ENCODE measurements around the gene PCDHGB6.
"Not testable (repeated sequence)": the region's sequence is repeated elsewhere in the genome, so short reads cannot be mapped to it uniquely, and the experiment has no call there.

PCDHGB6 gene
- 0 to 0.57 (median 0.17) reads per million in 18 experiments for total RNA-seq

DNA sequence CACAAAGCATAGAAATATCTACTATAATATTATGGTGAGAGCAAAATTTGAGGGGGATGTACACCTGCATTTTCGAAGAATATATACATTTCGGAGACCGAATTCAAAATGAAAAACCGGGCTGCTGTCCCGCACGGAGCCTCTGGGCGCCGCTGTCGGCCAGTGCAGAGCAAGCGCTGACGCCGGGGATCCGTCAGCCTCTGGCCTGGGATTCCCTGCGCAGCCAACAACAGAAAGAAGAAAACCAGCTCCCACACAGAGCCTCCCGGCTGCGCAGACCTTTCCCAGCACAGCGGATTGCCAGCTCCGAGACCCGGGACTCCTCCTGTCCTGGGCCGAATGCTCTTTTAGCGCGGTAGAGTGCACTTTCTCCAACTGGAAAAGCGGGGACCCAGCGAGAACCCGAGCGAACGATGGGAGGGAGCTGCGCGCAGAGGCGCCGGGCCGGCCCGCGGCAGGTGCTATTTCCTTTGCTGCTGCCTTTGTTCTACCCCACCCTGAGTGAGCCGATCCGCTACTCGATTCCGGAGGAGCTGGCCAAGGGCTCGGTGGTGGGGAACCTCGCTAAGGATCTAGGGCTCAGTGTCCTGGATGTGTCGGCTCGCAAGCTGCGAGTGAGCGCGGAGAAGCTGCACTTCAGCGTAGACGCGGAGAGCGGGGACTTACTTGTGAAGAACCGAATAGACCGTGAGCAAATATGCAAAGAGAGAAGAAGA, at the start of gene PCDHGB6:
Gene PCDHGB6, plus strand, starts transcription at position 232 of the 716 bp plus-strand sequence. Its CDS starts 182 bp downstream, at position 414.
- peak; percentile 38 to 63 for DNase-seq

- DNase-seq: peak in 1 of 2 donors; percentile 29
Measured at GRCh38 chr5:141359790-141360426, 47.9 kb upstream of the PCDHGB6 start, which contains the start of gene PCDHGB2. TSS of gene PCDHGB2 (plus strand) at chr5:141359994. CDS start at chr5:141360136, 142 bp downstream.

GRCh38 chr5:141360685-141361084, 47.1 kb upstream of the PCDHGB6 start:
- no peak for DNase-seq

- no peak for DNase-seq
Measured at GRCh38 chr5:141362719-141363118, 45.1 kb upstream of the PCDHGB6 start.

GRCh38 chr5:141363952-141364660, 43.7 kb upstream of the PCDHGB6 start, which contains the start of gene PCDHGA5:
TSS of gene PCDHGA5 (plus strand) at chr5:141364162. CDS start at chr5:141364331, 169 bp downstream.
- DNase-seq: no peak

DNA sequence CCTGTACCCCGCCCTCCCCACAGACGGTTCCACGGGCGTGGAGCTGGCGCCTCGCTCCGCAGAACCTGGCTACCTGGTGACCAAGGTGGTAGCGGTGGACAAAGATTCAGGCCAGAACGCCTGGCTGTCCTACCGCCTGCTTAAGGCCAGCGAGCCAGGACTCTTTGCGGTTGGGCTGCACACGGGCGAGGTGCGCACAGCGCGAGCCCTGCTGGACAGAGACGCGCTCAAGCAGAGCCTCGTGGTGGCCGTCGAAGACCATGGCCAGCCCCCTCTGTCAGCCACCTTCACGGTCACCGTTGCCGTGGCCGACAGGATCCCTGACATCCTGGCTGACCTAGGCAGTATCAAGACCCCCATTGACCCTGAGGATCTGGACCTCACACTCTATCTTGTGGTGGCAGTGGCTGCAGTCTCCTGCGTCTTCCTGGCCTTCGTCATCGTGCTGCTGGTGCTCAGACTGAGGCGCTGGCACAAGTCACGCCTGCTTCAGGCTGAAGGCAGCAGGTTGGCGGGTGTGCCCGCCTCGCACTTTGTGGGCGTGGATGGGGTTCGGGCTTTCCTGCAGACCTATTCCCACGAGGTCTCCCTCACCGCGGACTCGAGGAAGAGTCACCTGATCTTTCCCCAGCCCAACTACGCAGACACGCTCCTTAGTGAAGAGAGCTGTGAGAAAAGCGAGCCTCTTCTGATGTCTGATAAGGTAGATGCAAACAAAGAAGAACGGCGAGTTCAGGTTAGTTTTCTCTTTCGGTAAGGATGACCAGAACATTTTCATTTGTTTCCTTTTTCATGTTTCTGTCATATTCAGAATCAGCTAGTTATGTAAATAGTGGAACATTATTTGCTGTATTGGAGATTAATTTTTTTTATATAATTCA, 41.6 kb upstream of the PCDHGB6 start:
- no peak for DNase-seq

DNA sequence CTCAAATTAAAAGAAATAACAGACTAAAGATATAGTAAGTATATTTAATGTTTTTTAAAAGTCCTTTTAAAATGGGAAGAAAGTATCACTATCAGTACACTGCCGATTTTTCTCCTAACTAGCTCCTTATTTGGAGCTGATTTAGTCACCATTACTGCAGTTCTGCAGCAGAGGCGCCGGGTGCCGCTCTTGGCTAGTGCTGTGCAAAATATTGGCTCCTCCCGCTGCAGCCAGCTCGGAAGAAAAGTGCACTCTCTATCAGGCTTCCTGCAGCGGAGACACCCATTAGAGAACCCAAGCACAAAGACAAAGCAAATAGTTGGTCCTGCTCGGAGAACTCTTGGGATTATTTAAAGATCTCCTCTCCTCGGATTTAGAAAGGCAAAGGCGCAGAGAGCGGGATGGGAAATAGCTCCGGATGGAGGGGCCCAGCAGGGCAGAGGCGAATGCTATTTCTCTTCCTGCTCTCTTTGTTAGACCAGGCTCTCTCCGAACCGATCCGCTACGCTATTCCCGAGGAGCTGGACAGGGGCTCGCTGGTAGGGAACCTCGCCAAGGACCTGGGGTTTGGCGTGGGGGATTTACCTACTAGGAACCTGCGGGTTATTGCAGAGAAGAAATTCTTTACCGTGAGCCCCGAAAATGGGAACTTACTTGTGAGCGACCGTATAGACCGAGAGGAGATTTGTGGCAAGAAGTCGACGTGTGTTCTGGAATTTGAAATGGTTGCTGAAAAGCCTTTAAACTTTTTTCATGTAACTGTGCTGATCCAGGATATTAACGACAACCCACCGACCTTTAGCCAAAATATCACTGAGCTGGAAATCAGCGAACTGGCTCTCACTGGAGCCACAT, 37.6 kb upstream of the PCDHGB6 start, which contains the start of gene PCDHGB3:
Gene PCDHGB3, plus strand, starts transcription at position 249 of the 855 bp plus-strand sequence. Its CDS starts 153 bp downstream, at position 402.
- peak in 1 of 2 donors; percentile 45 for DNase-seq

DNA sequence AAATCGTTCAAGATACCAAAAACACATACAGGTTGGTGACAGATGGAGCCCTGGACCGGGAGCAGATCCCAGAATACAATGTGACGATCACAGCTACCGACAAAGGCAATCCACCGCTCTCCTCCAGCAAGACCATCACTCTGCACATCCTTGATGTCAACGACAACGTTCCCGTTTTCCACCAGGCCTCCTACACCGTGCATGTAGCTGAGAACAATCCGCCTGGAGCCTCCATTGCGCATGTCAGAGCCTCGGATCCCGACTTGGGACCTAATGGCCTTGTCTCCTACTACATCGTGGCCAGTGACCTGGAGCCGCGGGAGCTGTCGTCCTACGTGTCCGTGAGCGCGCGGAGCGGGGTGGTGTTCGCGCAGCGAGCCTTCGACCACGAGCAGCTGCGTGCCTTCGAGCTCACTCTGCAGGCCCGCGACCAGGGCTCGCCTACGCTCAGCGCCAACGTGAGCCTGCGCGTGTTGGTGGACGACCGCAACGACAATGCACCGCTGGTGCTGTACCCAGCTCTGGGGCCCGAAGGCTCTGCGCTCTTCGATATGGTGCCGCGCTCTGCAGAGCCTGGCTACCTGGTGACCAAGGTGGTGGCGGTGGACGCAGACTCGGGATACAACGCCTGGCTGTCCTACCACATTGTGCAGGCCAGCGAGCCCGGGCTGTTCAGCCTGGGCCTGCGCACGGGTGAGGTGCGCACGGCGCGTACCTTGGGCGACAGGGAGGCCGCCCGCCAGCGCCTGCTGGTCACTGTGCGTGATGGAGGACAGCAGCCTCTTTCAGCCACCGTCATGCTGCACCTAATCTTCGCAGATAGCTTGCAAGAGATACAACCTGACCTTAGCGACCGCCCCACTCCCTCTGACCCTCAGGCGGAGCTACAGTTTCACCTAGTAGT, 36.0 kb upstream of the PCDHGB6 start:
- no peak for DNase-seq

DNA sequence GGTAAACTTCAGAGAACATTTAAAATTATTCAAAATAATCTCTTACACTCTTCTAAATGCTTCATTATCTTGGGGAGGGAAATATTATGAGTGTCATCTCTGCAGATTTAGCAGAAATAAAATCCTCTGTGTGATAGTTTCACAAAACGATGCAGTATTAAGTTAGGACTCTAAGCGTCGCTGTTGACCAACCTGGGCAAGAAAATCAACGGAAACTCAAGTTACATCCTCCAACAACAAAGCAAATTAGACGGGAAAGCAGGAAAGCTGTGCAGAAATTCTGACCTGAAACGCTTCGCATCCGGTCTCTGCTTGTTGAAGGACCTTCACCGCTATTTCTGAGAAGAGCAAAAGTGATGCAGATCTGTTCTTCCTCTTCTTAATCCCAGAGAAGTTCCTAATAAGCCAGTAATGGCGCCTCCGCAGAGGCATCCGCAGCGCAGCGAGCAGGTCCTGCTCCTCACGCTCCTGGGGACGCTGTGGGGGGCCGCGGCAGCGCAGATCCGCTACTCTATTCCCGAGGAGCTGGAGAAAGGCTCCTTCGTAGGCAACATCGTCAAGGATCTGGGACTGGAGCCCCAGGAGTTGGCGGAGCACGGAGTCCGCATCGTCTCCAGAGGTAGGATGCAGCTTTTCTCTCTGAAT, 34.0 kb upstream of the PCDHGB6 start, which contains the start of gene PCDHGA6:
Gene PCDHGA6, plus strand, starts transcription at position 219 of the 645 bp plus-strand sequence. Its CDS starts 193 bp downstream, at position 412.
- peak; percentile 9 to 16 for DNase-seq

DNA sequence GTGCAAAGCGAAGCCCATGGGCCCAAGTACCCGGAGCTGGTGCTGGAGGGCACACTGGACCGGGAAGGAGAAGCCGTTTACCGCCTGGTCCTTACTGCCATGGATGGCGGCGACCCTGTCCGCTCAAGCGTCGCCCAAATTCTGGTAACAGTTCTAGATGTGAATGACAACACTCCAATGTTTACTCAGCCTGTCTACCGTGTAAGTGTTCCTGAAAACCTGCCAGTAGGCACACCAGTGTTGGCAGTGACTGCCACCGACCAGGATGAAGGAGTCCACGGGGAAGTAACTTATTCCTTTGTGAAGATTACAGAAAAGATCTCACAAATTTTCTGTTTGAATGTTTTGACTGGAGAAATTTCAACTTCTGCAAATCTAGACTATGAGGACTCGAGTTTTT, 33.2 kb upstream of the PCDHGB6 start:
- DNase-seq: no peak

- not testable (repeated sequence) for DNase-seq
Measured at GRCh38 chr5:141375444-141376155, 32.2 kb upstream of the PCDHGB6 start.

DNA sequence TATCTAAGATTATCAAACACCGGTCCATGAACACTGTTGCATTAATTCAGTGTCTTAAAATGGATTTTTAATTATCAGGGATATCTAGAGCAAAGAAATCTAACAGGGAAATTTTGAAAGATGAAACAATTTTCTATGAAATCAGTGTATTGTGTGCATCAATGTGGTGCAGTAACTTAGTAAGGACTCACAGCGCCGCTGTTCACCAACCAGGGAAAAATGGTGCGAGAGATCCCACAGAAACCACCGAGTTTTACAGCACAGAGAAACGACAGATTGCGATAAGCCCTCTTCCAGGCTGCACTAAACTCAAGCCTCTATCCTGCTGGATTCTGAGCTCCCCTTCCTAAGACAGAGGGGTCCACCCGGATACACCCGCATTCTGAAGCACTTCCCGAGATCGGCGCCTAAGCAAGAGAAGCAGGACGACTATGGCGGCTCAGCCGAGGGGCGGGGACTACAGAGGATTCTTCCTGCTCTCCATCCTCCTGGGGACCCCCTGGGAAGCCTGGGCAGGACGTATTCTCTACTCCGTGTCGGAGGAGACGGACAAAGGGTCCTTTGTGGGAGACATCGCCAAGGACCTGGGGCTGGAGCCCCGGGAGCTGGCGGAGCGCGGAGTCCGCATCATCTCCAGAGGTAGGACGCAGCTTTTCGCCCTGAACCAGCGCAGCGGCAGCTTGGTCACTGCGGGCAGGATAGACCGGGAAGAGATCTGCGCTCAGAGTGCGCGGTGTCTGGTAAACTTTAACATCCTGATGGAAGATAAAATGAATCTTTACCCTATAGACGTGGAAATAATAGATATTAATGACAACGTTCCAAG, 25.1 kb upstream of the PCDHGB6 start, which contains the start of gene PCDHGA7:
Gene PCDHGA7, plus strand, starts transcription at position 274 of the 826 bp plus-strand sequence. Its CDS starts 158 bp downstream, at position 432.
- no peak for DNase-seq

GRCh38 chr5:141383345-141383744, 24.5 kb upstream of the PCDHGB6 start:
- no peak for DNase-seq

GRCh38 chr5:141384471-141385267, 23.2 kb upstream of the PCDHGB6 start:
- no peak for DNase-seq

- DNase-seq: peak in 1 of 2 donors; percentile 41
Measured at GRCh38 chr5:141387557-141388311, 20.1 kb upstream of the PCDHGB6 start, which contains the start of gene PCDHGB4. TSS of gene PCDHGB4 (plus strand) at chr5:141387698. CDS start at chr5:141387885, 187 bp downstream.

DNA sequence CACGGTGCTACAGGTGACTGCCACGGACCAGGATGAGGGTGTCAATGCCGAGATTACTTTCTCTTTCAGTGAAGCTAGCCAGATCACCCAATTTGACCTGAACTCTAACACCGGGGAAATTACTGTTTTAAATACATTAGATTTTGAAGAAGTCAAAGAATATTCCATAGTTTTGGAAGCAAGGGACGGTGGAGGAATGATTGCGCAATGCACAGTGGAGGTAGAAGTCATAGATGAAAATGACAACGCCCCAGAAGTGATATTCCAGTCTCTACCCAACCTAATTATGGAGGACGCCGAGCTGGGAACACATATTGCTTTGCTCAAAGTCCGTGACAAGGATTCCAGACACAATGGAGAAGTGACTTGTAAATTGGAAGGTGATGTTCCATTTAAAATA, 19.2 kb upstream of the PCDHGB6 start:
- no peak for DNase-seq

Measured in inflammatory macrophage (primary cell).